NCI-H2107 (cell line): ENCODE data around the gene KAT7.
"Not testable (repeated sequence)": the region's sequence is repeated elsewhere in the genome, so short reads cannot be mapped to it uniquely, and the experiment has no call there.

Source experiments
- DNase-seq: peaks from one replicate; lab custom pipeline; 2025; lab: John Stamatoyannopoulos, UW

Gene KAT7

GRCh38 chr17:49809056-49809455 lies 20.6 kb downstream of the KAT7 start:
- DNase-seq: no peak

DNA sequence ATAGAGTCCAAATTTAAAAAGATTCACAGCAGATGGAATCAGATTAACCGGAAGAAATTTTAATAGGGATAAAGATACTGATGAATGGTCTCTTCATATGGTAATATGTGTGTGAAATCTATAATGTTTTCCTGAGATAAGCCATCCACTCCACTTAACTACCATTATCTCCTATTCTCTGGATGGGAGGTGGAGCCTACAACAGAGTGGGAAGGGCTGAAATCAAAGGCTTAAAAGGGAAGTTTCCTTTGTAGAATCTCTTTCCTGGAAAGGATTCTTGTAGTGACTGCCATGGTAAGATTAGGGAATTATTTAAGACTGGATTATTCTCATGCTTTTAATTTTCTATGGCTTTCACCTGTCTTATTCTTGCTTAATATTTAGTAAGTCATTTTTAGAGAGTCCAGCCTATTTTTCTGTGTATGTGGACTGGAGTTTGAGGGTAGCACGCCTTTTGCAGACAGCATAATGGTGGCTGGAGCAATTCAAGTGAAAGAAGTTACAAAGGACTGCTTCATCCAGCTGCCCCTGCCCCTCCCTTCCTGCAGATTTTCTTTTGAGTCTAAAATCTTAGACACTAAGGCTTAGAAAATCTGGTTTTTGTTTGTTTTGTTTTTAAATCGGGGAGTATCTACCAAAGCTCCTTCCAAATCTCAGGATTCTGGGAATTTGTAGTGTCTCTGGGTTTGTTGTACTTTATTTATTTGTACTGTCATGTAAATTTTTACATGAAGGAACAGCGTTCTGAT lies 26.5 kb downstream of the KAT7 start:
- no peak for DNase-seq

DNA sequence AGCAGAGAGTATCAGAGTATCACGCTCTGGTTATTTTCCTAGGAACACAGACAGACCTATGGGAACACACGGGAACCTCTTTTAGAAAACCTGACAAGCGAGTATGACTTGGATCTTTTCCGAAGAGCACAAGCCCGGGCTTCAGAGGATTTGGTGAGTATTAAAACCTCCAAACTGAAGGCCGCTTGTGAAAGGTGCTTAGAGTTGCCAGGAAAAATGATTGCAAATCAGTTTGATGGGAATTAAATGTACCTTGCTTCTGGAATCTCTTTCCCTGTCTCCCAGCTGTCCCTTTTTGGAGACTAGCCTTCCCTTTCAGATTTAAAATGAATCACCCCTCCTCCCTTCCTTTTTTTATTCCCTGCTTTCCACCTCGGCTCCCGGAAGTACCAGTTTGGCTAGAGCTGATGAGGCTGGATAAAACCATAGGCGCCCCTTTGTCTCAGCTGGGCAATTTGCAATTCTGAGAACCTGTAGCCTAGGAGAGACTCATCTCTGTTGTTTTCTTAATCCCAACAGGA lies 27.3 kb downstream of the KAT7 start:
- DNase-seq: no peak

GRCh38 chr17:49817993-49818392 lies 29.5 kb downstream of the KAT7 start:
- no peak for DNase-seq

DNA sequence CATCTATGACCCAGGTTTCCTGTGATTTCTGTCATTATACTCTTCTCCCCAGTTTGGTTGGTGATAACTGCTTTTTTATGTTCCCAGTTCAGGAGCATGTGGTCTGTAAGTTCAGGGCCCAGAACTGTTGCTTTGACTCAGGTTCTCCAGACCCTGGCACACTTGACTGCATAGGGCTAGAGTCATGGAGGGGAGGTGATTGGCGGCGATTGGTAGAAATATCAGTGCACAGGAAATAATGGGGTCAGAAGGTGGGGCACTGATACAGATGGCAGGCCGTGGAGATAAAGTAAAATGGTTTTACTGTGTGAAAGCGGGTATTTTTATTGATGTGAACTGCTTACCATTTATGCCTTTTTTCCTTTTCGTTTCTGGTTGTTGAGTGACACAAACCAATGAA lies 30.7 kb downstream of the KAT7 start:
- no peak for DNase-seq

- DNase-seq: no peak
These were observed 31.2 kb downstream of the KAT7 start for GRCh38 chr17:49819651-49820050.

- DNase-seq: no peak
These were observed 32.3 kb downstream of the KAT7 start for GRCh38 chr17:49820773-49821172.

DNA sequence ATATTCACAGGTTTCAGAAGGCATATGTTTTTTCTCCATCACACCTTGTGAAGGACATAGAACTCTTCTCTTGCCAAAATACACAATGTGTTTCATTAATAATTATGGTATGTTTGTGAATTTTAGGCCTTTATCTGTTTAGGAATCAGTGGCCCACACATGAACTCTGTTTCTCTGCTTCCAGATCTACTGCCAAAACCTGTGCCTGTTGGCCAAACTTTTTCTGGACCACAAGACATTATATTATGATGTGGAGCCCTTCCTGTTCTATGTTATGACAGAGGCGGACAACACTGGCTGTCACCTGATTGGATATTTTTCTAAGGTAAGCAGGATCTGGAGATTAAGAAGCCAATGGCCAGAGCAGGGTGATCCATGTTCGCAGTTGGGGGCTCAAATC lies 33.0 kb downstream of the KAT7 start:
- DNase-seq: no peak

DNA sequence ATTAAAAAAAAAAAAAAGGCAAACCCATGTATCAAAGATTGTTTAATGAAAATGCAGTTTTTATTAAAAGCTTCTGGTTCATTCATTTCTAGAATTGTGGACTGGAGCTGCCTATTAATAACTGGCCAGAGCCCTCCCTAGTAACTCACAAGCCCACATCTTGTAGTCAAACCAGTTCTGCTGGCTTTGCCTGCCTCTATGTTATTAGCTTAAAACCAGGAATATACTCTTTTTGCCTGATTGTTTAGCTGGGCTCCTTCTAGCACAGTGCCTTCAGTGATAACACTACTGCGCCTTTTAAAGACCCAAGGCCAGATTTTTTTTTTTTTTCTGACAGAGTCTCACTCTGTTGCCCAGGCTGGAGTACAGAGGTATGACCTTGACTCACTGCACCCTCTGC lies 33.4 kb downstream of the KAT7 start:
- no peak for DNase-seq

GRCh38 chr17:49822829-49823228 lies 34.3 kb downstream of the KAT7 start:
- no peak for DNase-seq

DNA sequence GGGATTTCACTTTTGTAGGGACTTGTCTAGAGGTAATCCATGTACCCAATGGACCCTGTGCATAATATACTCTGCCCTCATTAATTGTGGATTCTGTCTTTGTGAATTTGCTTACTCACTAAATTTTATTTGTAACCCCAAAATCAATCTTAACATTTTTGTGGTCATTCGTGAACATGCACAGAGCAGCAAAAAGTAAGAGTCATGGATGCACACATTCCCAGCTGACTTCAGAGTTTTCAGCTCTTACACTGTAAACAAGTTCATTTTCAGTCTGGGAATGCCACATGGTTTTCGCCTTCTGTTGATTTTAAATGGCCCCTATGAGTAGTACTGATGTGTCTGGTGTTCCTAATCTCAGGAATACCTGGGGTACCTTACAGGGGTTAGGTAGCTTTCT lies 35.1 kb downstream of the KAT7 start:
- no peak for DNase-seq

DNA sequence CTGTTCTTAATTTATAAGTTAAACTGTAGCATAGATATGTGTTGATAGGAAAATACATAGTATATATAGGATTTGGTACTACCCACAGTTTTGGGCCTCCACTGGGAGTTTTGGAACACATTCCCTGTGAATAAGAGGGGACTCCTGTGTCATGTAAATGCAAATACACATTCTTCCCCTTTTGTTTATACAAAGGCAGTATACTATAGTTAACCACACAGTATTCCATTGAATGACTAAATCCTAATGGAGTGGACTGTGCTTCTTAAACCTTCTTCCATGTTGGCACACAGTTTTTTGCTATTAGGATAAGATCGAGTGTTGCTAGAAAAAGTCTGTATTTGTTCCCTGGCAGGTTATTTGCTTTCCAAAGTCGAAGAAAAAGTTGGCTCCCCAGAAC lies 37.2 kb downstream of the KAT7 start:
- no peak for DNase-seq

DNA sequence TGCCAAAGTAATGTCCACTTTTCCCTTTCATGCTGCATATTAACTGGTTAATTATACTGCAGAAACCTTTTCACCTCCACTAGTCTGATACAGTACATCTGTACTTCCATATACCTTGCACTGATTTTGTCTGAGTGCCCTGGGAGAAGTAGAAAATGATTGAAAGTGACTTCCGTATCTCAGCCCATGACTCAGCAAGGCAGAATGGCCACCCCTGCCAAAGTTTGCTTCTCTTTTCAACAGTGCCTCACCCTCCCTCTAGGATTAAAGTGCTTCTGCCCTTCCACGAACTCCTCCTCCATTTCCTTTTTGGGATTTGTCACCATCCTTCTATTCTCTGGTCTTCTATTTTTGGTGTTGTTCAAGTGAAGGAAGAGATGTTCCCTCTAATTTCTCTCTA lies 39.8 kb downstream of the KAT7 start:
- DNase-seq: not testable (repeated sequence)

DNA sequence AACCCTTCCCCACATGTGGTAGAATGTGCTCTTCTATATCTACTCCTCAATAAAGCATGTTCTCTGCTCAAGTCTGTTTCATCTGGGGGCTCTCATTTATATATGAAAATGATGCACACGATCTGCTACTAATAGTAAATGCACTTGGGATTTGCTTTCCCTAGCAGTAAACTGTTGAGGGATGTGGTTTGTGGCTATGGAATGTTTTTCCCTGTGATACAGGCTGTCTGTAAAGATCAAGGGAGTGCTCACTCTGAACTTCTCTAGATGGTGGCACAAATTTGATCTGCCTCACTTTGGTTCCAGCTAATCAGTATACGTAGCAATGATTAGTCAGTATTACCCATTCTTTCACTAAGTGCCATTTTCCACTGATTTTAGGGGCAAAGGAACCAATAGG lies 40.5 kb downstream of the KAT7 start:
- no peak for DNase-seq

DNA sequence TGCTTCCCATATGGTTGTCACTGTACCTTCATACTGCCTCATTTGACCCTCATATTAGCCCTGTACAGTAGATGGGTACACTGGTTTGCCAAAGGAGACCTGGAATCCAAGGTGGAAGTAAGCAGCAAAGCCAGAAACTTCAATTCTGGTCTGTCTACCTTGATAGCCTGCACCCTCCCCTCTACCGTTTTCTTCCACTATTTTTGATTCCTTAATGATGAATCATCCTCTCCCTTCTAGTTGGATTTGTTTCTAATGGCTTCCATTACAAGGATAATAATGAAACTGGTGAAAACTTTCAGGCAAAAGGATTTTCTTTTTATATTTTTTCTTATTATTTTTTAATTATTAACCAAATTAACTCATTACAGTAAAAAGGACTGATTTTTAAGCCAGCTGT lies 42.1 kb downstream of the KAT7 start:
- DNase-seq: no peak

GRCh38 chr17:49832840-49833599 lies 44.5 kb downstream of the KAT7 start:
- no peak for DNase-seq

GRCh38 chr17:49834118-49834743 lies 45.8 kb downstream of the KAT7 start:
- DNase-seq: no peak

GRCh38 chr17:49835472-49835871 lies 47.0 kb downstream of the KAT7 start:
- no peak for DNase-seq

DNA sequence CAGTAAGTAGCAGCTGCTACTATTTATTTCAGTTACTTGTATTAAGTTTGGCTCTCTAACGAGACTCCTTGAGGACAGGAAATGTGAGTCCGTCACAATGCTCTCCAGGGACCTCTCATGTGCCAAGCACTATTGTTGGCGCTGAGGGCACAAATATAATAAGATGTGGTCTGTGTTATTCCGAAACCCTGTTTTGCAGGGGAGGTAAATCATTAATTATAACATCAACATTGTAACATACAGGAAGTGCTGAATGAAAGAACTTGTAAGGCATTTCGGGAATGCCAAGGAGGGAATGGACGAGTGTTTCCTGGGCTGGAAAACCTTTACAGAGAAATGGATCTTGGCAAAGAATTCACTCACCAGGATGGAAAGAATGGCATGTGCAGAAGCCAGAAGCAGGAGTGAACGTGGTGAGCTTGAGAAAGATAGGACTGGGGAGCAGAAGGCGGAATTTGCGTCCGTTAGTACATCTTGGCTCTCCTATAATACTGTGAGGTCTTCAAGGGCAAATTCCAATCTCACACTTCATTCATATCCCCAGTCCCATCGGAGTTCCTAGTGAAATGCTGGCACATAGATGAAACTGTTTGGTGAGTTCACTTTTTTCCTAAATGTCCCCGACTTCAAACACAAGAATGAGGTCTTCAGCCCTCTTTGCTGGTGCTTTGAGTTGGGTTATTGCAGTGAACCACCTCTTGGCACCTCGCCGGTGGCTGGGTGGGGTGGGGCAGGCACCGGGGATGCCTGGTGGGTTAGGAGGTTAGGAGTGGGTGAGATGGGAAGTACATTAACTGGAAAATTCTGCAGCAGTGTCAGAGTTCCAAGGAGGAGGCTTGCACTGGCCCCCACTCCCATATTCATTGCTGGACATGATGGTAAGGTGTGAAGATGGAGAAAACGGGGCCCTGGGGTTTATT lies 47.9 kb downstream of the KAT7 start:
- DNase-seq: no peak

DNA sequence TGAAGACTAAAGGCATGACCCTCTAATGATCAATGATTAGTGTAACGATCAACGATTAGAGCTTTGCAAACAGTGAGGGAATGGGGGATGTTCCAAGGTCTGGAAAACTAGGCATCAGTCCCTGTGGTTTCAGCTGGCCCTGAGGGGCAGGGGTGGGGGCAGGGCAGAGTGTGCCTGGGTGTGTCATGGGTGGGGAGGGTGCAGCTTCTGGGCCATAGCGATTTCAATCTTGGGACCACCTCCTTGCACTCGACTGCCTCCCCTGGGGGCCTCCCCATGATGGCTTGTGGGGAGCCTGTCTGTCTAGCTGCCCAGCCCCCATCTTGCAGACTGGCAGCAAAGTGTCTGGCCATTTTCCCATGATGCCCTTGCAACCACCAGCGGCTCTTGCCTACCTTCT lies 51.0 kb downstream of the KAT7 start:
- DNase-seq: no peak

DNA sequence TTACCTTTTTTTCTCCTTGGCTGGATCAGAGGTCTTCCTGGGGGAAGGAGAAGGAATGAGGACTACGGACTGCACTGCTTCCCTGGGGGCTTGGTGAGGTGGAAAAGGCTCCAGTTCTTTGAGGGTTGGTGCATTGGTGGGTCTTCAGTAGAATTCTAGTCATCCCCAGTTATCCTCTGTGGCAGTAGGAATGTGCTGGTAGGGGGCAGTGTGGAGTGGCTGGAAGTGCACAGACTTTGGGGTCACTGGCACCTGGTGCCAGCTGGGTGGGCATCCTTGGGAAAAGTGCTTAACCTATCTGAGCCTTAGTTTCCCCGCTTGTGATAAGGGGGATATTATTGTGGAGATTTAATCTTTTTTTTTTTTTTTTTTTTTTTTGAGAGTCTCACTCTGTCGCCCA lies 53.1 kb downstream of the KAT7 start:
- no peak for DNase-seq

GRCh38 chr17:49842371-49842770 lies 53.9 kb downstream of the KAT7 start:
- DNase-seq: no peak
